Esophagus (tissue), 2 donors: ENCODE data around the gene PIK3IP1. TPM values are rescaled to one million over a fixed set of nuclear protein-coding genes. Genes with fewer than 3 reads are reported as not detected.
A peak's percentile ranks its signal among the peaks of the same experiment; 100 is the strongest.

Source experiments
- H3K27ac ChIP-seq, 2 donors: one replicate each; pipeline ENCODE4 v1.5.1; 2013; ENCODE audit warnings: low read depth in 2 of 2, mild to moderate bottlenecking in 2 of 2, inconsistent platforms in 1 of 2, low read length in 1 of 2, moderate library complexity in 1 of 2
- H3K27me3 ChIP-seq, 2 donors: one replicate each; pipeline ENCODE4 v1.6.1; 2013; ENCODE audit warnings: low read length in 2 of 2, control low read depth in 1 of 2, mild to moderate bottlenecking in 1 of 2; ENCODE audit not compliant: insufficient read depth in 2 of 2, control insufficient read depth in 1 of 2
- H3K36me3 ChIP-seq, 2 donors: one replicate each; pipeline ENCODE4 v1.6.1; 2013; ENCODE audit warnings: low read length in 1 of 2; ENCODE audit not compliant: control insufficient read depth in 2 of 2, insufficient read depth in 2 of 2
- H3K4me1 ChIP-seq, 2 donors: one replicate each; pipeline ENCODE4 v1.6.1; 2013; ENCODE audit warnings: low read length in 1 of 2; ENCODE audit not compliant: control insufficient read depth in 2 of 2, insufficient read depth in 2 of 2
- H3K4me3 ChIP-seq, 2 donors: one replicate each; pipeline ENCODE4 v1.5.1; 2013; ENCODE audit warnings: low read length in 2 of 2, mild to moderate bottlenecking in 2 of 2, low read depth in 1 of 2, moderate library complexity in 1 of 2
- H3K9me3 ChIP-seq, 2 donors: one replicate each; pipeline ENCODE4 v1.6.1; 2013; ENCODE audit warnings: mild to moderate bottlenecking in 2 of 2, low read depth in 1 of 2, low read length in 1 of 2, moderate library complexity in 1 of 2; ENCODE audit not compliant: control insufficient read depth in 2 of 2, insufficient read depth in 1 of 2
- WGBS, 2 donors: extraction: QIAGEN DNeasy Blood & Tissue Kit; methylation state at CpG; one replicate each; pipeline ENCODE4 v1.1.7; 2013; 5-methylcytosine and 5-hydroxymethylcytosine counted together
- polyA plus RNA-seq, 2 donors: library from polyadenylated mRNA; stranded (reverse); fragments of 200-250 nt; gene quantifications; one replicate each; pipeline ENCODE4 v1.2.3, GENCODE V29; 2013
- donor health status: healthy with polysubstance abuse.
- donor health status: Bipolar disorder and iron deficiency.

The PIK3IP1 gene
- polyA plus RNA-seq, 2 donors = 11.5 to 15.5 TPM

DNA sequence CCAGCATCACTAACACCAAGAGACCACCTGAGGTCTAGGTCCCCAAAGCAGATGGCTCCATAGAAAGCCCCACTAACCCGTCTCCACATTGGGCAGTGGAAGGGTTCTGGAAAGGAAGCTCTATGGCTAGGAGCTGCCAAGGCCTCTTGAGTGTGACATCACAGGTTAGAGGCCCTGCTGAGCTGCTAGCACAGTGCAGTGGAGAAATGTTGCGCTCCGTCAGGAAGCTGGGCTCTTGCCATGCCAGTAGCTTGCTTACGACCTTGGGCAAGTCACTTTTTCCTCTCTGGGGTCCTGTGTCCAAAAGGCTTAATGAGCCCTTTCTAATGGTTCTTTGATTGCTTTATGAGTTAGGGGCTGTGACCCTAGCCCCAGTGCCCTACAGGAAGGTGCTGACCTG is 10.6 kb downstream of the PIK3IP1 start:
- no peak overlapping the region for H3K4me3 ChIP-seq
- no peak overlapping the region for H3K27ac ChIP-seq
- H3K4me1 ChIP-seq = peaks cover 0 to 12% of the 10 kb centered on the region in 2 donors
- no peaks in the 10 kb centered on the region for H3K9me3 ChIP-seq
- H3K27me3 ChIP-seq = no peaks in the 10 kb centered on the region
- peaks cover 19 to 30% of the 10 kb centered on the region in 2 donors for H3K36me3 ChIP-seq
- 62 to 64% methylated on average over 4 of the region's 4 CpGs for WGBS, 2 donors

DNA sequence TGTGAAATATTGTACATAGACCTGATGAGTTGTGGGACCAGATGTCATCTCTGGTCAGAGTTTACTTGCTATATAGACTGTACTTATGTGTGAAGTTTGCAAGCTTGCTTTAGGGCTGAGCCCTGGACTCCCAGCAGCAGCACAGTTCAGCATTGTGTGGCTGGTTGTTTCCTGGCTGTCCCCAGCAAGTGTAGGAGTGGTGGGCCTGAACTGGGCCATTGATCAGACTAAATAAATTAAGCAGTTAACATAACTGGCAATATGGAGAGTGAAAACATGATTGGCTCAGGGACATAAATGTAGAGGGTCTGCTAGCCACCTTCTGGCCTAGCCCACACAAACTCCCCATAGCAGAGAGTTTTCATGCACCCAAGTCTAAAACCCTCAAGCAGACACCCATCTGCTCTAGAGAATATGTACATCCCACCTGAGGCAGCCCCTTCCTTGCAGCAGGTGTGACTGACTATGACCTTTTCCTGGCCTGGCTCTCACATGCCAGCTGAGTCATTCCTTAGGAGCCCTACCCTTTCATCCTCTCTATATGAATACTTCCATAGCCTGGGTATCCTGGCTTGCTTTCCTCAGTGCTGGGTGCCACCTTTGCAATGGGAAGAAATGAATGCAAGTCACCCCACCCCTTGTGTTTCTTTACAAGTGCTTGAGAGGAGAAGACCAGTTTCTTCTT is 12.3 kb downstream of the PIK3IP1 start:
- Histone ChIP-seq H3K27ac (peak overlapping the region; percentile 25 to 70), H3K27me3 (no peaks in the 10 kb centered on the region), H3K9me3 (no peaks in the 10 kb centered on the region), H3K4me3 (no peak overlapping the region), H3K36me3 (peaks cover 22 to 33% of the 10 kb centered on the region in 2 donors), H3K4me1 (peaks cover 0 to 15% of the 10 kb centered on the region in 2 donors)

DNA sequence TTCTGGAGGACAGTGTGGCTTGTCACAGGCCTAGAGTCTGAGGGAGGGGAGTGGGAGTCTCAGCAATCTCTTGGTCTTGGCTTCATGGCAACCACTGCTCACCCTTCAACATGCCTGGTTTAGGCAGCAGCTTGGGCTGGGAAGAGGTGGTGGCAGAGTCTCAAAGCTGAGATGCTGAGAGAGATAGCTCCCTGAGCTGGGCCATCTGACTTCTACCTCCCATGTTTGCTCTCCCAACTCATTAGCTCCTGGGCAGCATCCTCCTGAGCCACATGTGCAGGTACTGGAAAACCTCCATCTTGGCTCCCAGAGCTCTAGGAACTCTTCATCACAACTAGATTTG is 13.0 kb downstream of the PIK3IP1 start:
- H3K27ac ChIP-seq = peak overlapping the region; percentile 72 to 85

DNA sequence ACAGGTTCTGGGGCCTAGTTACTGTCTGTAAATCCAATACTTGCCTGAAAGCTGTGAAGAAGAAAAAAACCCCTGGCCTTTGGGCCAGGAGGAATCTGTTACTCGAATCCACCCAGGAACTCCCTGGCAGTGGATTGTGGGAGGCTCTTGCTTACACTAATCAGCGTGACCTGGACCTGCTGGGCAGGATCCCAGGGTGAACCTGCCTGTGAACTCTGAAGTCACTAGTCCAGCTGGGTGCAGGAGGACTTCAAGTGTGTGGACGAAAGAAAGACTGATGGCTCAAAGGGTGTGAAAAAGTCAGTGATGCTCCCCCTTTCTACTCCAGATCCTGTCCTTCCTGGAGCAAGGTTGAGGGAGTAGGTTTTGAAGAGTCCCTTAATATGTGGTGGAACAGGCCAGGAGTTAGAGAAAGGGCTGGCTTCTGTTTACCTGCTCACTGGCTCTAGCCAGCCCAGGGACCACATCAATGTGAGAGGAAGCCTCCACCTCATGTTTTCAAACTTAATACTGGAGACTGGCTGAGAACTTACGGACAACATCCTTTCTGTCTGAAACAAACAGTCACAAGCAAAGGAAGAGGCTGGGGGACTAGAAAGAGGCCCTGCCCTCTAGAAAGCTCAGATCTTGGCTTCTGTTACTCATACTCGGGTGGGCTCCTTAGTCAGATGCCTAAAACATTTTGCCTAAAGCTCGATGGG is 13.5 kb downstream of the PIK3IP1 start:
- Histone ChIP-seq H3K27me3 (no peaks in the 10 kb centered on the region), H3K9me3 (no peaks in the 10 kb centered on the region), H3K4me3 (no peak overlapping the region), H3K27ac (peak overlapping the region; percentile 72 to 85), H3K36me3 (peaks cover 24 to 35% of the 10 kb centered on the region in 2 donors), H3K4me1 (peaks cover 0 to 11% of the 10 kb centered on the region in 2 donors)
- WGBS, 2 donors = 63 to 67% methylated on average over 6 of the region's 6 CpGs

More for the DNA sequence above, 13.0 kb downstream of the PIK3IP1 start:
- Histone ChIP-seq H3K36me3 (peaks cover 24 to 32% of the 10 kb centered on the region in 2 donors), H3K9me3 (no peaks in the 10 kb centered on the region), H3K4me3 (no peak overlapping the region), H3K4me1 (peaks cover 0 to 13% of the 10 kb centered on the region in 2 donors), H3K27me3 (no peaks in the 10 kb centered on the region)

DNA sequence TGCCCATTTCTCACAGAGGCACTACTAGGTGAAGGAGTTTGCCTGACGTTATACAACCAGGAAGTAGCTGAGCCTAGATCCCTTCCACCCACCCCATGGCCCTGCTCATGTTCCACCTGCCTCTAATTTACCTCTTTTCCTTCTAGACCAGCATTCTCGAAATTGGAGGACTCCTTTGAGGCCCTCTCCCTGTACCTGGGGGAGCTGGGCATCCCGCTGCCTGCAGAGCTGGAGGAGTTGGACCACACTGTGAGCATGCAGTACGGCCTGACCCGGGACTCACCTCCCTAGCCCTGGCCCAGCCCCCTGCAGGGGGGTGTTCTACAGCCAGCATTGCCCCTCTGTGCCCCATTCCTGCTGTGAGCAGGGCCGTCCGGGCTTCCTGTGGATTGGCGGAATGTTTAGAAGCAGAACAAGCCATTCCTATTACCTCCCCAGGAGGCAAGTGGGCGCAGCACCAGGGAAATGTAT is 14.1 kb downstream of the PIK3IP1 start:
- H3K36me3 ChIP-seq = peaks cover 24 to 39% of the 10 kb centered on the region in 2 donors
- peak overlapping the region; percentile 72 to 81 for H3K27ac ChIP-seq
- H3K4me1 ChIP-seq = peaks cover 0 to 11% of the 10 kb centered on the region in 2 donors
- WGBS, 2 donors = 80 to 81% methylated on average over 9 of the region's 9 CpGs
- no peaks in the 10 kb centered on the region for H3K9me3 ChIP-seq
- no peak overlapping the region for H3K4me3 ChIP-seq
- no peaks in the 10 kb centered on the region for H3K27me3 ChIP-seq

DNA sequence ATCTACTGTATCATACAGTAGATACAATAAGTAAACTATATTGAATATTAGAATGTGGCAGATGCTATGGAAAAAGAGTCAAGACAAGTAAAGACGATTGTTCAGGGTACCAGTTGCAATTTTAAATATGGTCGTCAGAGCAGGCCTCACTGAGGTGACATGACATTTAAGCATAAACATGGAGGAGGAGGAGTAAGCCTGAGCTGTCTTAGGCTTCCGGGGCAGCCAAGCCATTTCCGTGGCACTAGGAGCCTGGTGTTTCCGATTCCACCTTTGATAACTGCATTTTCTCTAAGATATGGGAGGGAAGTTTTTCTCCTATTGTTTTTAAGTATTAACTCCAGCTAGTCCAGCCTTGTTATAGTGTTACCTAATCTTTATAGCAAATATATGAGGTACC is 14.5 kb downstream of the PIK3IP1 start:
- Histone ChIP-seq H3K4me3 (no peak overlapping the region), H3K9me3 (no peaks in the 10 kb centered on the region), H3K4me1 (peaks cover 0 to 11% of the 10 kb centered on the region in 2 donors), H3K27me3 (no peaks in the 10 kb centered on the region), H3K27ac (peak overlapping the region; percentile 72 to 81), H3K36me3 (peaks cover 24 to 38% of the 10 kb centered on the region in 2 donors)
- WGBS, 2 donors = 70 to 89% methylated on average over 5 of the region's 5 CpGs

DNA sequence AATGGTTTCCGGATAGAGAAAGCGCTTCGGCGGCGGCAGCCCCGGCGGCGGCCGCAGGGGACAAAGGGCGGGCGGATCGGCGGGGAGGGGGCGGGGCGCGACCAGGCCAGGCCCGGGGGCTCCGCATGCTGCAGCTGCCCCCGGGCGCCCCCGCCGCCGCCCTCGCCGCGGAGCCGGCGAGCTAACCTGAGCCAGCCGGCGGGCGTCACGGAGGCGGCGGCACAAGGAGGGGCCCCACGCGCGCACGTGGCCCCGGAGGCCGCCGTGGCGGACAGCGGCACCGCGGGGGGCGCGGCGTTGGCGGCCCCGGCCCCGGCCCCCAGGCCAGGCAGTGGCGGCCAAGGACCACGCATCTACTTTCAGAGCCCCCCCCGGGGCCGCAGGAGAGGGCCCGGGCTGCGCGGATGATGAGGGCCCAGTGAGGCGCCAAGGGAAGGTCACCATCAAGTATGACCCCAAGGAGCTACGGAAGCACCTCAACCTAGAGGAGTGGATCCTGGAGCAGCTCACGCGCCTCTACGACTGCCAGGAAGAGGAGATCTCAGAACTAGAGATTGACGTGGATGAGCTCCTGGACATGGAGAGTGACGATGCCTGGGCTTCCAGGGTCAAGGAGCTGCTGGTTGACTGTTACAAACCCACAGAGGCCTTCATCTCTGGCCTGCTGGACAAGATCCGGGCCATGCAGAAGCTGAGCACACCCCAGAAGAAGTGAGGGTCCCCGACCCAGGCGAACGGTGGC is 15.7 kb downstream of the PIK3IP1 start:
- no peak overlapping the region for H3K27ac ChIP-seq
- H3K4me3 ChIP-seq = no peak overlapping the region
- peaks cover 0 to 11% of the 10 kb centered on the region in 2 donors for H3K4me1 ChIP-seq

DNA sequence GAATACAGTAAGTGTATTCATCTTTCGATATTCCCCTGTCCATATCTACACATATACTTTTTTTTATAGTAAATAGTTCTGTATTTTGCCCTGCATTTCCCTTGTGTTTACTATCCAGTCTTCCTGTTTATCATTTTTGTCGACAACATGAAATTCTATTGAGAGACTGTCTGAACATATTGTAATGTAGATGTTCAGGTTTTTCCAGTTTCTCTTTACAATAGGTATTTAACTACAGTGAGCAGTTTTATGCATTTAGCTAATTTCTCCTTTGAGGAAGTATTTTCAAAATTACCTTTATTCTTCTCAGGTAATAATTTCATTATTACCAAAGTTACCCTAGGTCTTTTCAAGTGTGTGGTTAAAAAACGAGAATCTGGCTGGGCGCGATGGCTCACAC is 16.7 kb downstream of the PIK3IP1 start:
- Histone ChIP-seq H3K4me1 (peaks cover 0 to 9% of the 10 kb centered on the region in 2 donors), H3K9me3 (no peaks in the 10 kb centered on the region), H3K36me3 (peaks cover 13 to 39% of the 10 kb centered on the region in 2 donors), H3K27me3 (no peaks in the 10 kb centered on the region), H3K27ac (peak overlapping the region in 1 of 2 donors; percentile 50), H3K4me3 (no peak overlapping the region)
- 59 to 60% methylated on average over 5 of the region's 5 CpGs for WGBS, 2 donors

More for the DNA sequence above, 15.7 kb downstream of the PIK3IP1 start:
- H3K27me3 ChIP-seq = no peaks in the 10 kb centered on the region
- WGBS, 2 donors = 92 to 94% methylated on average over 48 to 69 of the region's 69 CpGs
- peaks cover 16 to 38% of the 10 kb centered on the region in 2 donors for H3K36me3 ChIP-seq
- H3K9me3 ChIP-seq = no peaks in the 10 kb centered on the region

DNA sequence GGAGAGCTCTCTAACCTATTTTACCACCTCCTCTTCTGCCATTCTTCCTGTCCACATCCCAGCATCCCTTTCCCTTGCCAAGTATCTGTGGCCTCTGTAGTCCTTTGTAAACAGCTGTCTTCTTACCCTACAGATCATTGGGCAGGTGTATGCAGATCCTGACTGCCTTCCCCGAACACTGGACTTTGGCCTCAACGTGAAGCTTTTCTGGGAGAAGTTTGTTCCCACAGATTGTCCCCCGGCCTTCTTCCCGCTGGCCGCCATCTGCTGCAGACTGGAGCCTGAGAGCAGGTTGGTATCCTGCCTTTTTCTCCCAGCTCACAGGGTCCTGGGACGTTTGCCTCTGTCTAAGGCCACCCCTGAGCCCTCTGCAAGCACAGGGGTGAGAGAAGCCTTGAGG is 17.3 kb downstream of the PIK3IP1 start:
- H3K27ac ChIP-seq = peak overlapping the region; percentile 70 to 87
- H3K4me1 ChIP-seq = peaks cover 0 to 9% of the 10 kb centered on the region in 2 donors
- WGBS, 2 donors = 57 to 73% methylated on average over 6 of the region's 6 CpGs
- peaks cover 11 to 36% of the 10 kb centered on the region in 2 donors for H3K36me3 ChIP-seq
- H3K4me3 ChIP-seq = no peak overlapping the region
- no peaks in the 10 kb centered on the region for H3K9me3 ChIP-seq
- no peaks in the 10 kb centered on the region for H3K27me3 ChIP-seq
